HT-29 (cell line): Measurements from ENCODE around the gene PGLYRP3. TPM values are rescaled to one million over a fixed set of nuclear protein-coding genes. Genes with fewer than 3 reads are reported as not detected.

Experiments used
- DNase-seq: peaks from one replicate; pipeline ENCODE4 v3.0.0-alpha.2; 2015; ENCODE audit warnings: low spot score
- small RNA-seq: library from RNA; depleted of rRNA; stranded (forward); fragments of <200 nt; gene quantifications from one replicate; pipeline ENCODE3, GENCODE V24; 2014
- total RNA-seq: library from RNA; depleted of rRNA; stranded (reverse); fragments of >200 nt; shearing (Covaris generic); gene quantifications from 2 replicates; pipeline ENCODE4 v1.2.3, GENCODE V29; 2014; rRNA removed

The PGLYRP3 gene
- total RNA-seq, 1 experiment from 2014 or later, result not detected

GRCh38 chr1:153261281-153262069 lies 51.3 kb downstream of the PGLYRP3 start:
- no peak for DNase-seq

DNA sequence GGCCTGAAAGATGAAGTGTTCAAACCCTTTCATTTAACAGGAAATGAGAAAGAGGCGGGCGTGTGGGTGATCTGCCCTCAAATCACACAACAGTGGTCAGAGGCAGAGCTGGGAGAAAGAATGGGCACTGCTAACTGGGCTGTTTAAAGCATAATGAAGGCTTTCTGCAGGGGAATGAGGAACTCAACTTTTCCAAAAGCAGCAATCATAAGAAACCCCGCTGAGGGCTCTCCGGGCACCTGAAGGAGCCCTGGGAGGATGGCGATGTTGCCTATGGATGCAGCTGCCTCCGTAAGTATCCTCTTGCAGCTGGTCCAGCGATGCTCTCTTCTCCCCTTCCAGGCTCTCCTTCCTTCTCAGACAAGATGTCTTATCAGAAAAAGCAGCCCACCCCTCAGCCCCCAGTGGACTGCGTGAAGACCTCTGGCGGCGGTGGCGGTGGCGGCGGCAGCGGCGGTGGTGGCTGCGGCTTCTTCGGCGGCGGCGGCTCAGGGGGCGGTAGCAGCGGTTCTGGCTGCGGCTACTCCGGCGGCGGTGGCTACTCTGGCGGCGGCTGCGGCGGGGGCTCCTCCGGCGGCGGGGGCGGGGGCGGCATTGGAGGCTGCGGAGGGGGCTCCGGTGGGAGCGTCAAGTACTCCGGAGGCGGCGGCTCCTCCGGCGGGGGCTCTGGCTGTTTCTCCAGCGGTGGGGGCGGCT lies 52.0 kb downstream of the PGLYRP3 start:
- no peak for DNase-seq

GRCh38 chr1:153259387-153259786 lies 53.4 kb downstream of the PGLYRP3 start, which contains the start of gene LORICRIN:
LORICRIN (plus strand) TSS chr1:153259687; CDS start chr1:153260950, 1,263 bp downstream.
- DNase-seq, result no peak

GRCh38 chr1:153253693-153254092 lies 59.1 kb downstream of the PGLYRP3 start:
- no peak for DNase-seq

DNA sequence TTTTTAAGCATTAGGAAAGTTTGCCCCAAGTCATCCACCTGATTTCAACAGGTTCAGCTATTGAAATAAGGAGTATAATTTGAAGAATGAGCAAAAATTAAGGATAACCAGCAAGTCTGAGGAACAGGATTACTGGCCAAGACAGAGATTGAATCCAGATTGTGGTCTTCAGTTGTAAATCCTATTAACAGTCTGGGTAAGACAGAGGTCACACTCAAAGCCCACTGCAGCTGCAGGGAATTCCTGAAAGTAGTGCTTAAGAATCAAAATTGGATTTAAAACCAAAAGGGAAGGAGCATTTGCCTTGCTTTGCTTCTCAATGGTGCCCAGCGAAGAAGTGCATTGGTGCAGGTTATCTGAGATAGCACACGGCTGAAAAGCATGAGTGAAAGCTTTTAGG lies 59.7 kb downstream of the PGLYRP3 start:
- DNase-seq, result no peak

GRCh38 chr1:153251988-153252387 lies 60.8 kb downstream of the PGLYRP3 start:
- no peak for DNase-seq

DNA sequence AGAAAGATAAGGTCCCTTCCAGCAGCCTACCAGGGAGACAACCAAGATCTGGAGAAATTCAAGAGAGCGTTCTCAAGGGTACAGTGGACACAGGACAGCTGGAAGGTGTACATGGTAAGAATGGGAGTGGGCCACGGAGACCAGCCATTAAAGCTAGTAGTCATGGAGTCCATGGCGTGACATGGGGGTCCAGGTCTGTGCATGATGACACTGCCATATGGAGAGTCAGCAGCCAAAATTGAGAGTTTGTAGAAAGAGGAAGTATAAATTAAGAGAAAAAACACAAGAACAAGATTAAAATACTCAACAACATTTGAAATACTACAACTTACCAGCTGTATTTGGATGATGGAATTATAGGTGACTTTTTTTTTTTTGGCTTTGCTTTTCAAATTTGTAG lies 61.2 kb downstream of the PGLYRP3 start:
- DNase-seq, result no peak

GRCh38 chr1:153251087-153251486 lies 61.7 kb downstream of the PGLYRP3 start:
- DNase-seq, result no peak

DNA sequence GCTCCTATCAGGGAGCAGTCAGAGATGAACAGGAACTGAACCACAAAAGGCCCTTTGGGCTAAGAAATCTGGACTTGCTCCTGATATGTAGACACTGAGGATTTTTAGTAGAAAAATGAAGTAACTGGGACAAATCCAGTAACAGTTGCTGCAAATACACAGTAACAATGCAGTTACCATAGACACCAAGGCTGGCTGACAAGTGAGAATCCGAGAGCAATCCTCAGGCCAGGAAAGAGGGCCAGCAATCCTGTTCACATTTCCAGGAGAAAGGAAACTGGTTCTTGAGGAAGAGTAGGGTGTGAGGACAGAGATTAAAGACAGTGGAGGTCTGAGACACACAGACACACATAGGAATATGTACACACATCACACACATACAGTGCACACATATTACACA lies 62.6 kb downstream of the PGLYRP3 start:
- no peak for DNase-seq

GRCh38 chr1:153248176-153248879 lies 64.4 kb downstream of the PGLYRP3 start:
- DNase-seq, result no peak

Small RNAs within 50 kb of the gene (small RNA-seq; reads per million reads assigned to genes)
- not detected for gene RNU6-160P

Other genes with a start within 250 kb of the PGLYRP3 start
- gene SPRR2B, start 241.3 kb downstream of the PGLYRP3 start, total RNA-seq, result not detected in 2 replicates
- not detected in 2 replicates for gene SPRR2E, start 218.4 kb downstream of the PGLYRP3 start, total RNA-seq
- gene SPRR2F, start 199.4 kb downstream of the PGLYRP3 start, total RNA-seq, result not detected in 2 replicates
- not detected in 2 replicates for gene SPRR2G, start 162.1 kb downstream of the PGLYRP3 start, total RNA-seq
- not detected in 2 replicates for gene LELP1, start 109.5 kb downstream of the PGLYRP3 start, total RNA-seq
- gene PRR9, start 95.4 kb downstream of the PGLYRP3 start, total RNA-seq, result not detected in 2 replicates
- not detected in 2 replicates for gene LORICRIN, start 53.3 kb downstream of the PGLYRP3 start, total RNA-seq
- not detected in 2 replicates for gene PGLYRP4, start 35.9 kb upstream of the PGLYRP3 start, total RNA-seq
- gene S100A9, start 44.9 kb upstream of the PGLYRP3 start, total RNA-seq, result 1.8 TPM in 1 of 2 replicates, not detected in the other
- gene S100A12, start 62.7 kb upstream of the PGLYRP3 start, total RNA-seq, result not detected in 2 replicates
- not detected in 2 replicates for gene S100A8, start 78.1 kb upstream of the PGLYRP3 start, total RNA-seq
- not detected in 2 replicates for gene S100A7A, start 103.6 kb upstream of the PGLYRP3 start, total RNA-seq
- not detected in 2 replicates for gene S100A7, start 147.7 kb upstream of the PGLYRP3 start, total RNA-seq
- gene S100A6, start 223.0 kb upstream of the PGLYRP3 start, total RNA-seq, result 2,272 and 2,428 TPM in 2 replicates
- 4.0 and 9.8 TPM in 2 replicates for gene S100A5, start 228.0 kb upstream of the PGLYRP3 start, total RNA-seq
- gene S100A4, start 232.9 kb upstream of the PGLYRP3 start, total RNA-seq, result 694 and 702 TPM in 2 replicates
- 2.6 and 4.9 TPM in 2 replicates for gene S100A3, start 236.3 kb upstream of the PGLYRP3 start, total RNA-seq